Measurements from ENCODE around the gene NOLC1. TPM values are rescaled to one million over a fixed set of nuclear protein-coding genes. Genes with fewer than 3 reads are reported as not detected.

The NOLC1 gene
- total RNA-seq: 10 to 100 TPM; 16.9 to 23.8 TPM
- polyA plus RNA-seq: 10 to 100 TPM; 11.6 to 26.3 TPM

DNA sequence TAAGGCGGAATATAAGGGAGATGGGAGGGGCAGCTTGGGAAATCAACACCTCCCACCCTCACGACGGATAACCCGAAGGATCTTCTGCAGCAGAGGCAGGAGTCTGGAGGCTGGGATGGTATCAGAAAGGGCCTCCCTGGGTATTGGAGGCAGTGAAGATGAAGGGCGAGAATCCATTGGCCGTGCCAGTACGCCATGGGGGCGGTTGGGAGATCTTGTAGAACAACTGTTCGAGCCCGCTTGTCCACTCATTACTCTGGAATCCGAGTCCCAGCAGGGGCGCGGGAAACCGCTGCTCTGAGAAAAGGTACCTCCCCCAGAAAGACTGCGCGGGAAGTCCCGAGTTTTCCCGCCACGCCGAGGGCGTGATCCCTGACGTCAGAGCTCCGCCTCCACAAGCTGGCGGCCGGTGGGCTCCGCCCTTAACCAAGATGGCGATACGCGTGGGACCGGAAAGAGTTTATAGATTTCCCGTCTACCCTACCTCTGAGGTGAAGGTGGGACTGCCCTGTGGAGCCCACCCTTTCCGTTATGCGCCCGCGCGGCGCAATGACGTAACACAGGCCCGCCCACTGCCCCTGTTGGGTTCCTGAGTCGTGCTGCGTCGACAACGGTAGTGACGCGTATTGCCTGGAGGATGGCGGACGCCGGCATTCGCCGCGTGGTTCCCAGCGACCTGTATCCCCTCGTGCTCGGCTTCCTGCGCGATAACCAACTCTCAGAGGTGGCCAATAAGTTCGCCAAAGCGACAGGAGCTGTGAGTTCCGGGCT lies at the start of gene NOLC1:
NOLC1 (plus strand) TSS at position 616 of the 771 bp plus-strand sequence; CDS start at position 638, 22 bp downstream.
- Histone ChIP-seq H3K27me3 (ENCODE audit: control insufficient read depth in 4 of 4, insufficient read depth in 4 of 4, low read length in 3 of 4) (no peaks in the 10 kb centered on the region), H3K9me3 (ENCODE audit: control insufficient read depth in 4 of 4, low read length in 3 of 4) (no peaks in the 10 kb centered on the region), H3K36me3 (ENCODE audit: control insufficient read depth in 4 of 4, insufficient read depth in 3 of 4, low read depth in 1 of 4, low read length in 3 of 4) (peaks cover 3 to 29% (median 18%) of the 10 kb centered on the region in 4 donors), H3K4me3 (ENCODE audit: low read depth in 1 of 3, low read length in 3 of 3) (peak within 1 kb of the TSS; percentile 70 to 100 (median 77)), H3K9ac (ENCODE audit: low read depth in 1 of 2, low read length in 2 of 2) (peak within 1 kb of the TSS; percentile 18 to 98), H3K4me1 (ENCODE audit: control insufficient read depth in 4 of 4, insufficient read depth in 4 of 4, low read length in 3 of 4) (peaks cover 2 to 25% (median 12%) of the 10 kb centered on the region in 4 donors), H3K27ac (ENCODE audit: low read depth in 1 of 2, low read length in 2 of 2) (peak within 1 kb of the TSS; percentile 85 to 90)
- DNase-seq (ENCODE audit: low spot score): peak; percentile 99
- TF ChIP-seq EGR1 (IDR thresholded peaks at IDR 0.05; ENCODE audit: low read depth in 2 of 2) (peak; percentile 77 to 89), SP1 (IDR thresholded peaks at IDR 0.05) (peak; percentile 97), HNF4G (IDR thresholded peaks at IDR 0.05) (no peak), YY1 (IDR thresholded peaks at IDR 0.05) (peak; percentile 99), FOXA2 (IDR thresholded peaks at IDR 0.05) (no peak), RXRA (IDR thresholded peaks at IDR 0.05) (peak; percentile 78 to 85), JUND (IDR thresholded peaks at IDR 0.05) (peak; percentile 65 to 83), RAD21 (IDR thresholded peaks at IDR 0.05) (peak in 1 of 2 donors; percentile 22), NR2F2 (IDR thresholded peaks at IDR 0.05) (peak; percentile 95), GABPA (IDR thresholded peaks at IDR 0.05 in 1 of 2, conservative IDR thresholded peaks at IDR 0.05 in 1 of 2) (peak; percentile 93 to 97), HNF4A (conservative IDR thresholded peaks at IDR 0.05) (peak; percentile 36 to 37), MAX (IDR thresholded peaks at IDR 0.05) (peak; percentile 94), ZBTB33 (IDR thresholded peaks at IDR 0.05) (peak; percentile 93), TAF1 (conservative IDR thresholded peaks at IDR 0.05) (peak; percentile 31), FOXA1 (IDR thresholded peaks at IDR 0.05) (peak; percentile 56)
- TF ChIP-seq, protein P1, sequence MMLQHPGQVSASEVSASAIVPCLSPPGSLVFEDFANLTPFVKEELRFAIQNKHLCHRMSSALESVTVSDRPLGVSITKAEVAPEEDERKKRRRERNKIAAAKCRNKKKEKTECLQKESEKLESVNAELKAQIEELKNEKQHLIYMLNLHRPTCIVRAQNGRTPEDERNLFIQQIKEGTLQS (IDR thresholded peaks at IDR 0.05): peak; percentile 84
- TF ChIP-seq, protein P2, sequence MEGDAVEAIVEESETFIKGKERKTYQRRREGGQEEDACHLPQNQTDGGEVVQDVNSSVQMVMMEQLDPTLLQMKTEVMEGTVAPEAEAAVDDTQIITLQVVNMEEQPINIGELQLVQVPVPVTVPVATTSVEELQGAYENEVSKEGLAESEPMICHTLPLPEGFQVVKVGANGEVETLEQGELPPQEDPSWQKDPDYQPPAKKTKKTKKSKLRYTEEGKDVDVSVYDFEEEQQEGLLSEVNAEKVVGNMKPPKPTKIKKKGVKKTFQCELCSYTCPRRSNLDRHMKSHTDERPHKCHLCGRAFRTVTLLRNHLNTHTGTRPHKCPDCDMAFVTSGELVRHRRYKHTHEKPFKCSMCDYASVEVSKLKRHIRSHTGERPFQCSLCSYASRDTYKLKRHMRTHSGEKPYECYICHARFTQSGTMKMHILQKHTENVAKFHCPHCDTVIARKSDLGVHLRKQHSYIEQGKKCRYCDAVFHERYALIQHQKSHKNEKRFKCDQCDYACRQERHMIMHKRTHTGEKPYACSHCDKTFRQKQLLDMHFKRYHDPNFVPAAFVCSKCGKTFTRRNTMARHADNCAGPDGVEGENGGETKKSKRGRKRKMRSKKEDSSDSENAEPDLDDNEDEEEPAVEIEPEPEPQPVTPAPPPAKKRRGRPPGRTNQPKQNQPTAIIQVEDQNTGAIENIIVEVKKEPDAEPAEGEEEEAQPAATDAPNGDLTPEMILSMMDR (IDR thresholded peaks at IDR 0.05; ENCODE audit: low read depth, low read length, missing input control): no peak
- TF ChIP-seq, protein P3, sequence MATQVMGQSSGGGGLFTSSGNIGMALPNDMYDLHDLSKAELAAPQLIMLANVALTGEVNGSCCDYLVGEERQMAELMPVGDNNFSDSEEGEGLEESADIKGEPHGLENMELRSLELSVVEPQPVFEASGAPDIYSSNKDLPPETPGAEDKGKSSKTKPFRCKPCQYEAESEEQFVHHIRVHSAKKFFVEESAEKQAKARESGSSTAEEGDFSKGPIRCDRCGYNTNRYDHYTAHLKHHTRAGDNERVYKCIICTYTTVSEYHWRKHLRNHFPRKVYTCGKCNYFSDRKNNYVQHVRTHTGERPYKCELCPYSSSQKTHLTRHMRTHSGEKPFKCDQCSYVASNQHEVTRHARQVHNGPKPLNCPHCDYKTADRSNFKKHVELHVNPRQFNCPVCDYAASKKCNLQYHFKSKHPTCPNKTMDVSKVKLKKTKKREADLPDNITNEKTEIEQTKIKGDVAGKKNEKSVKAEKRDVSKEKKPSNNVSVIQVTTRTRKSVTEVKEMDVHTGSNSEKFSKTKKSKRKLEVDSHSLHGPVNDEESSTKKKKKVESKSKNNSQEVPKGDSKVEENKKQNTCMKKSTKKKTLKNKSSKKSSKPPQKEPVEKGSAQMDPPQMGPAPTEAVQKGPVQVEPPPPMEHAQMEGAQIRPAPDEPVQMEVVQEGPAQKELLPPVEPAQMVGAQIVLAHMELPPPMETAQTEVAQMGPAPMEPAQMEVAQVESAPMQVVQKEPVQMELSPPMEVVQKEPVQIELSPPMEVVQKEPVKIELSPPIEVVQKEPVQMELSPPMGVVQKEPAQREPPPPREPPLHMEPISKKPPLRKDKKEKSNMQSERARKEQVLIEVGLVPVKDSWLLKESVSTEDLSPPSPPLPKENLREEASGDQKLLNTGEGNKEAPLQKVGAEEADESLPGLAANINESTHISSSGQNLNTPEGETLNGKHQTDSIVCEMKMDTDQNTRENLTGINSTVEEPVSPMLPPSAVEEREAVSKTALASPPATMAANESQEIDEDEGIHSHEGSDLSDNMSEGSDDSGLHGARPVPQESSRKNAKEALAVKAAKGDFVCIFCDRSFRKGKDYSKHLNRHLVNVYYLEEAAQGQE (IDR thresholded peaks at IDR 0.05): peak; percentile 66
- WGBS: 9% methylated on average over 59 of the region's 59 CpGs

Measured in liver (tissue), 9 donors.